DLD1 (cell line): ENCODE measurements around the gene TNN.

Experiments used
- in situ Hi-C: cut with HindIII; loops from 2 replicates; pipeline ENCODE4 v1.10.0; 2017; ENCODE audit warnings: low sequenced_read_pairs

The TNN gene

DNA sequence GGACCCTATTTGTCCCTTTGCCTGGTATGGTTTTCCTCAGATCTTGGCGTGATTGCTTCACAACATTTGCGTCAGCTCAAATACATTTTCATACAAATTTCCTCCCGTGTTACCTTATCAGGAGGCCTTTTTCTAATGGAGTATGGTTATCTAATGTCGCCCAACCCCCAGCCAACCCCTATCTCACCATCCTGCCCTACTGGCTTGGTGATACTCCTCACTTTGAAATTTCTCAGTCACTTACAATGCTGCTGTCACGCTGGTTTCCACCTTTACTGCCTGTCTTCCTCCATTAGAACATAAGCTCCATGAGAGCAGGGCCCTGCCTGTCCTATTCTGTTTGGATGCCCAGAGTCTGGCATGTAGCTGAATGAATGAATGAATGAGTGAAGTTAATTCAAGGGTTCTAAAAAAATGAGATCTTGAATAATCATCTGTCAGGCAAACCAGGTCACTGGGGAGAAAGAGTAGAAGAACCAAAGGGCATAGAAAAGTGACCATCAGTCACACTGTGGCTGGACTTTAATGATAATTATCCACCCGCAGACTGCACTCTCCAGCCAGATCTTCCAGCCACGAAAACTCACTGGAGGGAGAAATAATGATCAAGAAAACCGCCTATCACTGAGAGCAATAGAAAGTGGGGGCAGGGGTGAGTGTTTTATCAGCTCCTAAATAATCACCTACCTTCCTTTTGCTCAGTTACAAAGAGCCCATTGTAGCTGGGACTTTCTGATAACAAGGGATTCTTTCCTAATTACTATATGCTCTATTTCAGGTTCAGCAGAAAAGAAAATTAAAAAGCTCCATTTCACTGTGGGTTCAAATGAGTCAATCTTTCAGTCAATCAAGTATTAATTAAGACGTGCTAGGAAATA, 103.6 kb downstream of the TNN start:
- in situ Hi-C loops, result no loop called here

DNA sequence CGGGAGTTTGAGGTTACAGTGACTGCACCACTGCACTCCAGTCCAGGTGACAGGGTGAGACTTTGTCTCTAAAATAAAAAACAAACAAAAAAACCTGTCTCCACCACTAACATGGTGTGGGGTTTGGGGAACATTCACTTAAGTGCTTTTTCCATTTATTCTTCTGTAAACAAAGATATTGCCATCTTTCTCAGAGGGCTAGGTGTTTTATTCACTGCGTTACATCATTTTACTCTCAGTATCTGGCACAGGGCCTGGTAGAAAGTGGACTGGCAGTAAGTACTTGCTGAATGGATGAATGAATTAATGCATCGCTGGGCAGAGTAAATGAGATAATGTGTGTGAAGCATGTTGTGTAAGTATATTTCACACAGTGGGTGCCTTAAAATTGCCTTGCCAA, 104.9 kb downstream of the TNN start:
- in situ Hi-C loops, result no loop called here

DNA sequence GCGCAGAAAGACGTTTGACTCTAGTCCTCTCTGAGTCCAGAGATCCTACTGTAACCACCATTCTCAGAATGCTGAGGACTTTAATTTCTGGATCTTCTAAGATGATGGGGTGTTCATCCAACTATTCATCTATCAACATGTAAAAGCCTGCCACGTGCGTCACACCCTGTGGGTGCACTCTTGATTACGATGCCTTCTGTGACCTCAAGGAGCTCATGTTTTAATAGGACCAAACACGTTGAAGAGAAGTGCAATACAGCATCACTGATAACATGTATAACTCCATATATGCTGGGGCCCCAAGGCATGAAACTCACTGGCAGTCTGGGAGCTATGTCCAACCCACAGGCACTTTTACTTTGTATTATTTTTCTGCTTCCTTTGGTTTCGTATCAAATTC, 105.9 kb downstream of the TNN start:
- in situ Hi-C loops, result no loop called here

DNA sequence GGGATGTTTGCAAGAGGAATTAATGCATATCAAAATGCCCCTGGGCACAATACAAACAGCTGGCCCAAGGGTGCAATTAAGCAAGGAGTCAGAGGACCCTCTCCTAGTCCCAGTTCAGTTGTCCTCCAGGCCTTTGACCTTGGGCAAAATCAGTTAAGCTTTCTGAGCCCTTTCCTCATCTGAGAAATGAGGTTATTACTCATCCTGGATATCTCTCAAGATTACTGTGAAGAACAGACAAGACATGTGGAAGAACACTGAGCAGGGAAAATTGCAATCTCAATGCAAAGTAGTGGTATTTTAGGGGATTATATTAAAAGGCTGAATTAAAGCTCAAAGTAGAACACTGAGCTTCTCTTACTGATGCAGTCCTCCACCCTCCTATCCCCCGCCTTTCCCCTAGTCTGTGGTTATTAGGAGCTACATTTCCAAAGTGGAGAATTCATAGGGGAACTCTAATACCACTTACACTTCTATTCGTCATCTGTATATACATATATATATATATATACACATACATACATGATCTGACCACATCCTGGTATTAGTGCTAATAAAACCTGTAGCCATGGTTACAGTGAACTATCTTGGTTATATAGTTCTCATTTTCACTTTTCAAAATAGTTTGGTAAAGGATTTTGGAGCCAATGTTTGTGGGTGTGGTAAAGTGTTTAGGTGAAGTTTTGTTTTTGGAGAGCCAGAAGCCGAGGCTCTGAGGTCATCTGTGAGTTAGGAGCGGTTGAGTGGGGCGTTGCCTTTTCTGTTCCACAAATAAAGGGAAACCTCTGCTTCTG, 106.9 kb downstream of the TNN start:
- in situ Hi-C loops, result no loop called here

DNA sequence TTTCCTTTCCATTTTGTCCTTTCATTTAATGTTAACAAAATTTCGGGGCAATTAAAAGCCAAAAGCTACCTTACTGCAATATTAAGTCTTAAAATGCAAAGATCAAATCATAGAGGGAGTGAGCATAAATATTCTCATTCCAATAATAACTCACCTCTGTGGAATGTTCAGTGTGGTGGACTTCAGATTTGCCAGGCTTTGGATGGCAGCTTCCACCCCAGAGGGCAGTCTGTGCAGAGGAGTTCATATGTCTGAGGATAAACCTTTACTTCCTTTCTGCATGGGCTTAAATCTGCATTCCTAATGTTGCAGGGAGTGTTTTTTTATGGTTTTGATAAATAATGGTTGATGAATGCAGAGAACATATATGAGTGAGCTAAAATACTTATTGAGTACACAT, 108.6 kb downstream of the TNN start:
- in situ Hi-C loops, result no loop called here

DNA sequence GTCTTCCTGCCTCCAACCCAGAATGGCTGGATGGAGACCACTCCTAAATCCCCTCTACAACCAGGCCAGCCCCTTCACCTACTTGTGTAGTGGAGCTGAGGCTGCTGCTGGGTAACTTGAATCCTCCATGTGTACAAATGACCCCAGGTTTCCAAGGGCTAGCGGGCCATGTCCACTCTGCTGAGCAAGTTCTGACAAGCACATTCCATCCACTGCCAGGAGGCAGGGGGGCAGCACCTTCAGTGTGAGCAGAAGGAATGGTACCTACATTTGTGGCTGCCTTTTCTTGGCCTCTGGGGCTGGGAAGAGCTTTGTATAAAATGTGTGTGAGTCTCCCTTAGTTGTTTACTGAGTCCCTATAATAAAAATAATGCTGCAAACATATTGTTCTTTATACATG, 110.4 kb downstream of the TNN start:
- in situ Hi-C loops, result no loop called here

DNA sequence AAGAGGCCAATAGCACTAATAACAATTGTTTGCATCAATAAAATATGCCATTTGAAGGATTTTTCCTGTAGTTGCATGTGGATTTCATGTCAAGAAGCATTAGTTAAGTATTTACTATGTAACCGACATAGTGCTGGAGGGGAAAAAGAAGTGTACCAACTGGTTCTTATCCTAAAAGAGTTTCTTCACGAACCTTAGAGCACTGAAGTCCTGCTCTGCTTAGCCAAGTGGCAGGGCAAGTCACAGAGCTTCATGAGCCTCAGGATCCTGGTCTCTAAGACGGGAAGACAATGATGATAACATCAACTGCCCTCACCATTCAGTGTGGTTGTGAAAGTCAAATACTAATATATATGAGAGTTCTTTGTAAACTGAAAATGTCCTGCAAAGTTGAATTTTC, 110.8 kb downstream of the TNN start:
- in situ Hi-C loops, result no loop called here

DNA sequence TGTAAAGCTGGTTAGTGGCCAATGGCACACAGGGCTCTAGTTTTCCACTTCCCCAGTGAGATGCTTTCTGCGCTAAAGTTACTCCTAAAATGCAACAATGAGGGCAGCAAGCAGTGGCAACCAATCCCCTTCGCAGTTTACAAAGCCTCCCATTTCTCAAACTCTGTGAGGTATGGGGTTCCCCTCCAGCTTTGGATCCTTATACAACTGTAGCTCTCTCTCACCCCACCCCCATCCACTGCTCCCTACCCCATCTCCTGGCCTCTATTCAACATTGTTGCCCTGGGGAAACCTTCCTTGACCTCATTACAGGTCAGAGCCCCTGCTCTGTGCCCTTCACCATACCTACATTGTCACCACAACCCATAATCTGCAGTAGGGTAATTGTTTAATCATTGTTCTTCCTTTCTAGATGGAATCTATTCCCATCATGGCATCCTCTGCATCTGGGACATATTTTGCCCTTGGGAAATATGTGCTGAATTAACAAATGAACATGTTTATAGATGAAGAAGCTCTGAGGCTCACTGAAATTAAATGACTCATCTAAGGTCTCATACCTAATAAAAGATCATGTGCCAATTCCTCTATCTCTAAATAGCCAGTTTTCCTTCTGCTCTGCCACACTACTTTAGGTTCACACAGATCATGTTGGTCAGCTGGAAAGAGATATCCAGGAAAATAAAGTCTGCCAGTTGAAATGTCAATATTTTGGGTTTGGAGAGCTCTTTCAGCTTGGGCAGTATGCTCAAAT, 112.4 kb downstream of the TNN start:
- in situ Hi-C loops, result no loop called here

DNA sequence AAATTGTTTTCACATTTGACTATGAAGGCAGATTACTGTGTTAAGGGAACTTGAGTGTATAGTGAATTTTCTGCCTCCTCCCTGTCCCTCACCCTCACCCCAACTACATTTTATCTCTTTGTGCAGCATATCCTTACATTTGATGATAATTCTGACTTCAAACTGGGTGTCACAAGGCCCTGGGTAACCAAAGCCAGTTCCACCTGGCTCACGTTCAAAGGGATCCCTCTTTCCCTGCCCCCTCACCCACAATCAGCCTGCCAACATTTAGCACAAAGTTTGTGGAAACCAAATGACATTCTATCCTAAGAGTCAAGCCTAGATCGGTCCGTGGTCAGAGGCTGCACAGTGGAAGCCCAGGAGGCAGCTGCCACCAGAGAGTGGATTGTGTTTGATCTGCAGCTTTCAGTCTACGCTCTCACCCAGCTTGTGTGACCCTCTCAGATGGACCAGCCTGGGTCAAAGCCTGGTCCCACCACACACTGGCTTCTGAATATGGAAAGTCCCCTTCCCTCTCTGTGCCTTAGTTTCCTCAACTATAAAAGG, 114.6 kb downstream of the TNN start:
- in situ Hi-C loops, result no loop called here

DNA sequence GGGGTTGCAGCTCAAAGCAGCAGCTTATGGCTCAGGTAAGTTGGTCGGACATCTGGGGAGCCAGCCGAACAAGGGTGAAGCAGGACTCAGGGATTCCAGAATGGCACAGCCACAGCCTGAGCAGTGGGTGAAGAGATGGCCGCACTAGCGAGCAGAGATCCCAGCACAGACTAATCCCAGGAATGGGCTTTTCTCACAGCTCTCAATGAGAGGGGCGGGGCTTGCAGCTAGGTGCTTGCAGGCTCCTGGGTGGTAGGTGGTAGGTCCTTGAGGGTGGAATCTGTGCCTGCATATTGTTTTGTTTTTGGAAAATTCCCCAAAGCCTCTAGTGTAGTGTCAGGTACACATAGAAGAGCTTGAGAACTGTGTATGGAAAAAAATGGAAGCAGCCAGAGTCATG, 116.0 kb downstream of the TNN start:
- in situ Hi-C loops, result no loop called here

DNA sequence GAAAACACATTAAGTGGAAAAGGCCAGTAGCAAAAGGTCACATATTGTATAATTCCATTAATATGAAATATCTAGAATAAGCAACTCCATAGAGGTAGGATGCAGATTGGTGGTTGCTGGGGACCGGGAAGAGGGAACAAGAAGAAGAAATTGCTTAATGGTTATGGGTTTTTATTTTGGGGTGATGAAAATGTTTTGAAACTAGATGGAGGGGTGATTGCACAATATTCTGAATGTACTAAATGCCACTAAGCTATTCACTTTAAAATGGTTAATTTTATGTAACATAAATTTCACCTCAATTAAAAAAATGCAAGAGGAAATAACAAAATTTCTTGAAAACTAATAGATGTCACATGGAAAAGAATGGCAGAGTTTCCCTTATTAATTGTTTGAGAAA, 118.3 kb downstream of the TNN start:
- in situ Hi-C loops, result no loop called here

DNA sequence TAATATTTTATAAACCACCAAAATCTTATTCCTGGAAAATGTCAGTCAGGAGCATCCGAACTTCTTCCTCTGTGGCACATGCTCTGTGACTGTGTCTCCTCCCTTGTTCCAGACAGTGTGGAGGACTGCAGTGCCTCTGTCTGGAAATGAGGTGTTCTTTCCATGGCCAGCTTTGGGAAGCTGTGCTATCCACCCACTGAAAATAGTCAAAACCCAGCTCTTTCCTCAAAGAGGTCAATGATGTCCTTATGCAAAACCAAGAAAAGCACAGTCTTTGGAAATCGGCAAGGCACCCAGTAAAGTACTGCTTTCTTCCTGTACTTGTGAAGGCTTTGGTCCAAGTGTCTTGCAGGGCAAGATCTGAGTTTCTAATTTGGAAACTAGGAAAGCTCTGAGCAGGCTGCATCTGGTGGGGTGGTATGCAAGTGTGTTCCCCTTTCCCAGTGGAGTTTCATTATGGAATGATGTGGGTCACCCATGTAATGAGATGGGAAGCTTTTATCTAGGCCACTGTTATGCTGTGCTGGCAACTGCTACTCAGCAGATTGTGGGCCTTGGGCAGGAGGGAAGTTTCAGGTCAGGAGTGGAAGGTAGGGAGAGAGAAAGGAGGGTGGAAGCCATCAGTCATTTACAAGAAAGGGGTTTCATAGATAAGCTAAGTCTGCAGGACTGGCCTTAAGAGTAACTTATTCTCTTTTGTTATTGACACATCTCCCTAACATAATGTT, 119.0 kb downstream of the TNN start:
- in situ Hi-C loops, result no loop called here

DNA sequence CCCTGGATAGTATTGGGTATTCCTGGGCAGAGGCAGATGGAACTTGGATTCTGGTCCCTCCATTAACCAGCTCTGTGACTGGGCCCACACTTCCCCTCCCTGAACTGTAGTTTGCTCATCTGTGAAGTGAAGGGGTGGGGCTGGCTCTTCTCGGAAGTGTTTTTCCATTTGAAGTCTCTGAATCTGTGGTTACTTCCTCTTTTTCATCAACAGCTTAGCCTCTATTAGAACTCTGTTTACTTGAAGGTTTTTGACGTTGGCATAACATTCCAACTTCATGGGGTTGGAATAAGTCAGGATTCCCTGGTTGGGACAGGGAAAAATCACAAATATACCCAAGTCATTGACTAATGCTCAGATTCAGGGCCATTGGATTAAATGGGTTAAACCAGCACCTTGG, 121.3 kb downstream of the TNN start:
- in situ Hi-C loops, result no loop called here

DNA sequence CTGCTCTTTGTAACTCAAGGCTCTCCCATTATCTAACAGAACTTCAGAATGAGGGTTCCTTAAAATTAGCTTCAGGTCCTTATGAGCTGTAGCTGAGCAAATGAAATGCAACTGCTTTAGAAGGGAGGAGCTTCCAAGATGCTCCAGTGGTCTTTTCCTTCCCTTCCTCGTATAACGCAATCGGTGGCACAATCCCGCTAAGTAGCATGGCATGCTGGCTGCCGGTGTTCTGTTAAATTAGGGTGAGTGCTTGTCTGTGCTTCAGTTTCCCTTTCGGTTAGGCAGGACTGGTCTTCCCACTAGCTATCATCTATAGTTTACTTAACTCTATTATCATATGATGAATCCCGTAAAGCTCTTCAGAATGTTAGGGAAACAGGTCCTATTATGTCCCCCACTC, 124.0 kb downstream of the TNN start:
- in situ Hi-C loops, result no loop called here

DNA sequence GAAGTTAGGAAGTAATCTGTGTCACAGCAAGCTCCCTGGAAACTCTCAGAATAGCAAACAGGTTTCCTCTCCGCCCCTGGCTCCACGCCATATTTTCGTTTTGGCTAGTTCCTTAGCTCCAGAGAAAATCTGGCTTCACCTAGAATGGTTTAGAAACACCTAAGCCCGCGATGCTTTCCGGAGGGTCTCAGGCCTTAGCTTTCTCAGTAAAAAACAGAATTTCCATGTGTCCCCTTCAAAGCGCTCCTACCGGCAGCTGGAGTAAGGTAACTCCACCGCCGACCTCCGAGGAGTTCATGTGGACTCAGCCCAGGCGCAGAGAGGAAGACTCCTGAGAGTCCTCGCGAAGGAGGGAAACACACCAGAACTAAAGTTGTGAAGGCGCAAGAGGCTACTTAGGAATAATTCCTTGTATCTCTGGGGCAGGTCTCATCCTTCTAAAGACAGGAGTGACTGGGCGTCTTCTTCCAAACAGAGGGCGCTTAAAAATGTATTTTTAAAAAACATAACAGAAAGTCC, 124.5 kb downstream of the TNN start:
- in situ Hi-C loops, result no loop called here

DNA sequence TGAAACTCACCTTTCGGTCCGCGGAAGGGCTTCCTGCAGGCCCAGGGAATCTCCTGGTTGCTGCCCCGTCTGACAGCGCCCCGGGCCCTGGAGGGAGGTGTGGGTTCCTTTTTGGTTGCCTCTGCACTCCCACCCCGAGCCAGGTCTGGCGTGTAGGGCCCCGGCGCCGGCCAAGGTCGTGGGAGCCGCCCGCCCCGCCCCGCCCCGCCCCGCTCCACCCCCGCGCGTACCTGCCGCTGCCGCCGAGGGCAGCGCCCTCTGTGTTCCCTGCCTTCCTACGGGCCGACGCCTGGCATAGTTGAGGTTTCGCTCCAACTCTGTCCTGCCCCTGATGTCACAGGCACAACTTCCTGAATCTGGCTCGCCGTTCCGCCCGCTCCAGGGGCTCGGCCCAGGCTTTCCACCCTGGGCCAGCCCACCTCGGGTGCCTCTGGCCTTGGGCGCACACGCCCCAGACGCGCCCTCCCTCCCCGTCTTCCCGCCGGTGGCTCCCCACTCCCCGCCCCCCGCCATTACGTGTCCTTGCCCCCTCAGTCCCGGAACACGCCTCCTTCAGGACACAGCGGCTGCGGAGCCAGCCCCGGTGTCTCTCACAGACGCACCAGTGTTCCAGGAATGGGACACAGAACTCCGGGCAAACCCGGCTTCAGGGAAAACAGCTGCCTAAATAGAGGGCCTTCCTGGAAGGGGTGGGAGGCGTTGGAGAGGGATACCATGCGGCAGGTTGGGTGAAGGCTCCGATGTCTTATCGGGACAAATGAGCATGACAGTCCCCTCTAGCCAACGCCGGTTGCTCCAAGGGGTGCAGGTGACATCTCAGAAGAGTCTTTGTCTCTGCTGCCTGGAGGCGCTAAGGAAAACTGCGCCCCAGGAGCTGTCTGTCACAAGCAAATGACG, 125.2 kb downstream of the TNN start, which contains the start of gene KIAA0040:
KIAA0040 (minus strand) TSS at position 147 of the 897 bp plus-strand sequence. CDS start 31,763 bp downstream, outside the sequence.
- in situ Hi-C loops, result no loop called here

DNA sequence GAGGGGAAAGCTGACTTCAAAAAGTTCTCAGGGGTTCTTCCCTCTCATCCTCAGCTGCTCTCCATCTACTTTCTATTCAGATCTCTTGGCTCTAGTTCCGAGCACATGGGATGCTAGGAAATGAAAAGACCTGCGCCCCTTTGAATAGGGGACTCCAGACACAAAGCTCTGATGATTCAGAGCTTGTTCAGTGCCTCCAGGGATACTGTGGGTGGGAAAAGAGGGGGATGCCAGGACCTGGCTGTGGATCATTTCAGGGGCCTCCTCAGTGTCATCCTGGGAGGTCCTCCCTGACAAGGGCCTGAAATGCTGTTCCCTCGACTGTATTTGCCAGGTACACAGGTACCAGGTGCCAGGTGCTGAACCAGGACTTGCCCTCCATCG, 125.9 kb downstream of the TNN start:
- in situ Hi-C loops, result no loop called here

DNA sequence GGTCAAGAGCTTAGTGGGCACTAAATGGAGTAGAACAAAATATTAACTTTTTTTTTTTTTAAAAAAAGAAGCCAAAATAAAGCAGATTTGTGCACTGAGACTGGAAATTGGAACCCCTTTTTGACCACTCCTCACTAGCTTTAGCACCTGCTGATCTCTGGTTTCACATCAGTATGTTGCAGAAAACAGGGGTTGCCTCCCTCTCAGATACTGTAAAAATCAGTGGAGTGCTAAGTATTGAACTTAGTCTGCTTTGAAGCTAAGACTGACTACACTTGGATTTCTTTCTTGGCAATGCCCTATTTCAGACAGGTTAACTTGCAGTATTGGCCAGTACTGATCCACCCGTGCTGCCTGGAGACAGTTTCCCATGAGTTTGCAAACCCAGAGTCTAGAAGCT, 127.6 kb downstream of the TNN start:
- in situ Hi-C loops, result no loop called here

DNA sequence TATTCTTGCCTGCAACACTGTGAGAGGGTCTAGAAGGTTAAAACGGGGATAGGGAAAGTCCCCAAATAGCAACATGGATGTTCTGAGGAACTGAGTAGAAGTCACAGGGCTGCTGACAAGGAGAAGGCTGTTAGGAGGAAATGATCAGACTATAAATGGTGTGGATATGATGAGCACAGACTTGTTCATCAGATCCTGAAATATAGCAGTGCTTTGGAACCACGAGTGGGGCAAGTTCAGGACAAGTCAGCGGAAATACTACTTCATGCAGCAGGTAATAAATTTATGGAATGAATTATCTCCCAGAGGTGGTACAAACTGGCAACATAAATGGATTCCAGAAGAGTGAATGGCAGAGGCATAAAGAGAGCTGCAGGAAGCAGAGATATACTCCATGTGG, 128.2 kb downstream of the TNN start:
- in situ Hi-C loops, result no loop called here
